Mucosa of rectum (tissue), 2 donors: ENCODE data around the gene SPTLC2.

Source experiments
- H3K27ac ChIP-seq, 2 donors: one replicate each; pipeline ENCODE4 v1.7.0; 2013; ENCODE audit warnings: inconsistent platforms in 2 of 2, low read depth in 2 of 2, low read length in 2 of 2
- H3K27me3 ChIP-seq, 2 donors: one replicate each; pipeline ENCODE4 v1.7.0; 2013; ENCODE audit warnings: low read length in 2 of 2; ENCODE audit not compliant: control insufficient read depth in 2 of 2, insufficient read depth in 2 of 2
- H3K36me3 ChIP-seq, 2 donors: one replicate each; pipeline ENCODE4 v1.7.0; 2013; ENCODE audit warnings: low read length in 2 of 2; ENCODE audit not compliant: control insufficient read depth in 2 of 2, insufficient read depth in 2 of 2
- H3K4me1 ChIP-seq, 2 donors: one replicate each; pipeline ENCODE4 v1.7.0; 2013; ENCODE audit warnings: low read length in 2 of 2, mild to moderate bottlenecking in 1 of 2; ENCODE audit not compliant: control insufficient read depth in 2 of 2, insufficient read depth in 2 of 2
- H3K4me3 ChIP-seq, 2 donors: one replicate each; pipeline ENCODE4 v1.7.0; 2013; ENCODE audit warnings: low read length in 2 of 2
- H3K9ac ChIP-seq, 2 donors: one replicate each; pipeline ENCODE4 v1.7.0; 2013; ENCODE audit warnings: low read length in 2 of 2, low read depth in 1 of 2, mild to moderate bottlenecking in 1 of 2
- H3K9me3 ChIP-seq, 2 donors: one replicate each; pipeline ENCODE4 v1.7.0; 2013; ENCODE audit warnings: low read length in 2 of 2; ENCODE audit not compliant: control insufficient read depth in 2 of 2
- donor health status: healthy.
- donor health status: Normal muscosa, but diverticular disease.

The SPTLC2 gene

DNA sequence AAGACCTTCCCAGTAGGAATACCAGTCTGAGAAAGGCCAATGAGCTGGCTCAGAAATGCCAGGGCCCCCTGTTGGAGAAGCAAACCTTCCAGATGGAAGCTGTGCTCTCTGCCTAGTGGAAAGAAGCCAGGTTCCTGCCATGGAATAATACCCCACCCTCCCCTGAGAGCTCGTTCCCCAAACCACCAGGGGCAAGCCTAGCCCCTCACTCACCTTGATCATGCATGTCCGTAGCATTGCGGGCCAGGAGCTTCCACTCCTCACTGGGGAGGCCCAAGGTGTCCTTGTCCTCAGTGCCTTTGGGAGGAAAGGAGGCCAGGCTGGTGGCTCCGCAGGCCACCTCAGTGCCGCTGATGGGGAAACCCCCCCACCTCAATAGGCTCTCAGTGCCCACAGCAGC lies 138.4 kb downstream of the SPTLC2 start:
- H3K36me3 ChIP-seq = no peaks in the 10 kb centered on the region
- H3K4me3 ChIP-seq = no peak overlapping the region
- H3K27me3 ChIP-seq = no peaks in the 10 kb centered on the region
- no peaks in the 10 kb centered on the region for H3K4me1 ChIP-seq
- no peak overlapping the region for H3K27ac ChIP-seq
- H3K9me3 ChIP-seq = no peaks in the 10 kb centered on the region
- no peak overlapping the region for H3K9ac ChIP-seq

DNA sequence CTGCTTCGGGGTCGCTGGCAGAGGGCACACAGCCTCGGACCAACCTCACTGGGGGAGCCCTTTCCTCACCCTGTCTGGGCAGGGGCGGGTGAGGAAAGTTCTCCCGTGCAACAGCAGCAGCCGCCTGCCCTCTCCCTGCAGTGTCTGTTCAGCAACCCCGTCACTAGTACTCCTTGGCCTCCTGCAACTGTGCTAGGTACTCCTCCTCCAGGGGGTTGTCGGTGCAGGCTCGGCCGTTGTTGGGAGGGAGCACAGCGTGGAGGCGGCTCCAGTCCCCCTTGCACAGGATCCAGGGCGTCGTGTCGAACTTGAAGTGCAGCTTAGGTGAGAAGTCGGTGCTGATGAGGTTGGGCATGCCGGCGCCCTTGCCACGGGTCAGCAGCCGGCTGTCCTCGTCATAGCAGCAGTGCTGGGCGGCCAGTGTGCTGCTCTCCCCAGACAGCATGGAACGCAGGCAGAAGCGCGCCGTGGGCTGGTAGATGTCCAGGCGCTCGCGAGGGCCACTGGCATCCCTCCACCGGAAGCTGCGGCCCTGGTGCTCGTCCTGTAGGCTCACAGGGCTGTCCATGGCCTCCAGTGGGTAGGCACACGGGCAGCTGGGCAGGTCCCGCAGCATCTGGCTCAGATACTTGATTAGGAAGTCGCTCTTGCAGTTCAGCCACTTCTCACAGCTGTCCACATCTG lies 140.9 kb downstream of the SPTLC2 start:
- H3K9ac ChIP-seq = no peak overlapping the region
- H3K4me3 ChIP-seq = no peak overlapping the region
- no peaks in the 10 kb centered on the region for H3K9me3 ChIP-seq
- H3K4me1 ChIP-seq = peaks cover 0 to 2% of the 10 kb centered on the region in 2 donors
- H3K27ac ChIP-seq = no peak overlapping the region
- no peaks in the 10 kb centered on the region for H3K36me3 ChIP-seq
- no peaks in the 10 kb centered on the region for H3K27me3 ChIP-seq

GRCh38 chr14:77474479-77475177 lies 141.8 kb downstream of the SPTLC2 start:
- H3K4me3 ChIP-seq = no peak overlapping the region
- H3K9me3 ChIP-seq = no peaks in the 10 kb centered on the region
- H3K4me1 ChIP-seq = peaks cover 0 to 9% of the 10 kb centered on the region in 2 donors
- H3K9ac ChIP-seq = no peak overlapping the region
- no peak overlapping the region for H3K27ac ChIP-seq
- H3K27me3 ChIP-seq = no peaks in the 10 kb centered on the region
- peaks cover 1 to 2% of the 10 kb centered on the region in 2 donors for H3K36me3 ChIP-seq

- Histone ChIP-seq H3K36me3 (peaks cover 6 to 9% of the 10 kb centered on the region in 2 donors), H3K9ac (no peak overlapping the region), H3K27ac (no peak overlapping the region)
Observed at GRCh38 chr14:77473921-77474320, 142.5 kb downstream of the SPTLC2 start.

GRCh38 chr14:77470224-77470870 lies 146.1 kb downstream of the SPTLC2 start:
- peak overlapping the region in 1 of 2 donors; percentile 23 for H3K4me3 ChIP-seq
- H3K4me1 ChIP-seq = peaks cover 0 to 9% of the 10 kb centered on the region in 2 donors
- no peaks in the 10 kb centered on the region for H3K9me3 ChIP-seq
- H3K9ac ChIP-seq = no peak overlapping the region
- H3K27ac ChIP-seq = peak overlapping the region; percentile 11 to 76
- H3K27me3 ChIP-seq = no peaks in the 10 kb centered on the region
- H3K36me3 ChIP-seq = peaks cover 30 to 38% of the 10 kb centered on the region in 2 donors

More at GRCh38 chr14:77473921-77474320, 142.5 kb downstream of the SPTLC2 start:
- H3K9me3 ChIP-seq = no peaks in the 10 kb centered on the region
- H3K4me3 ChIP-seq = no peak overlapping the region
- H3K4me1 ChIP-seq = peaks cover 0 to 9% of the 10 kb centered on the region in 2 donors
- no peaks in the 10 kb centered on the region for H3K27me3 ChIP-seq

GRCh38 chr14:77469539-77469938 lies 146.9 kb downstream of the SPTLC2 start:
- Histone ChIP-seq H3K27me3 (no peaks in the 10 kb centered on the region), H3K27ac (peak overlapping the region in 1 of 2 donors; percentile 76), H3K9ac (no peak overlapping the region), H3K4me1 (peaks cover 0 to 9% of the 10 kb centered on the region in 2 donors), H3K9me3 (no peaks in the 10 kb centered on the region), H3K4me3 (no peak overlapping the region), H3K36me3 (peaks cover 35 to 46% of the 10 kb centered on the region in 2 donors)

DNA sequence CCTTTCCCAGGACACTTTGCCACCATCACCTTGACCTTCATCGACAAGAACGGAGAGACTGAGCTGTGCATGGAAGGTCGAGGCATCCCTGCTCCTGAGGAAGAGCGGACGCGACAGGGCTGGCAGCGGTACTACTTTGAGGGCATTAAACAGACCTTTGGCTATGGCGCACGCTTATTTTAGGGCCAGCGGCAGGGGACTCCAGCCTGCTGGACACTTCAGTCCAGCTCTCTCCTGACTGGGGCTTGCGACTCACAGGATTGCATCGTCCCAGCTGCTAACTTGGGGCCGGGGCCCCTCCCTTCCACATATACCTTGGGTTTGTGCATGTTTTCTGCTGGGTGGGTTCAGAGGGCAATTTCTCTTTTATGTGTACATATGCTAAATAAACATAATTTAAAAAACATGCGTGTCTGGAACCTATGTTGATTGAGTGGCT lies 147.4 kb downstream of the SPTLC2 start:
- no peak overlapping the region for H3K27ac ChIP-seq
- H3K27me3 ChIP-seq = no peaks in the 10 kb centered on the region
- no peaks in the 10 kb centered on the region for H3K9me3 ChIP-seq
- H3K4me3 ChIP-seq = no peak overlapping the region
- H3K4me1 ChIP-seq = peaks cover 0 to 9% of the 10 kb centered on the region in 2 donors
- no peak overlapping the region for H3K9ac ChIP-seq
- peaks cover 35 to 49% of the 10 kb centered on the region in 2 donors for H3K36me3 ChIP-seq

DNA sequence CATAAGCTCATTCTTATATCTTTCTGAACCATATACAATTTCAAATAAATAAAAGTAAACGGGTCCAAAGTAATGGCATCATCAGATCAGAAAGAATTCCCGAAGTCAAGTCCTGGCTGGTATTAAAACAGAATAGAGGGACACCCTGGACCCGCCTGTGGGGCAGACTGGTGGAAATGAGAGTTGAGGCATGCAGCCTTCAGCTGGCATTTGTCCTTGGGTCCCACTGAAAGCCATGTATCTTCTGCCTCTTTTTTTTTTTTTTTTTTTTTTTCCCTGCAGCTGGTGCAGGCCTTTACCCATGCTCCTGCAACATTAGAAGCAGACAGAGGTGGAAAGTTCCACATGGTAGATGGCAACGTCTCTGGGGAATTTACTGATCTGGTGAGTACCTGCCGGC lies 148.6 kb downstream of the SPTLC2 start:
- Histone ChIP-seq H3K36me3 (peaks cover 44 to 60% of the 10 kb centered on the region in 2 donors), H3K9ac (no peak overlapping the region)

GRCh38 chr14:77459072-77459723 lies 157.2 kb downstream of the SPTLC2 start:
- peaks cover 34 to 35% of the 10 kb centered on the region in 2 donors for H3K36me3 ChIP-seq
- H3K27me3 ChIP-seq = no peaks in the 10 kb centered on the region
- no peaks in the 10 kb centered on the region for H3K9me3 ChIP-seq
- peak overlapping the region; percentile 88 to 95 for H3K9ac ChIP-seq
- peak overlapping the region; percentile 97 to 99 for H3K4me3 ChIP-seq
- peak overlapping the region; percentile 24 to 93 for H3K27ac ChIP-seq
- peaks cover 18 to 25% of the 10 kb centered on the region in 2 donors for H3K4me1 ChIP-seq

More for the DNA sequence above, 148.6 kb downstream of the SPTLC2 start:
- H3K27me3 ChIP-seq = no peaks in the 10 kb centered on the region
- H3K4me3 ChIP-seq = no peak overlapping the region
- H3K4me1 ChIP-seq = peaks cover 0 to 9% of the 10 kb centered on the region in 2 donors
- no peak overlapping the region for H3K27ac ChIP-seq
- H3K9me3 ChIP-seq = no peaks in the 10 kb centered on the region
